Type B pancreatic cell (in vitro differentiated cells): ENCODE data around the gene PTPRO. TPM values are rescaled to one million over a fixed set of nuclear protein-coding genes. Genes with fewer than 3 reads are reported as not detected.

Source experiments
- DNase-seq: peaks from one replicate; pipeline ENCODE4 v3.0.0; 2021; ENCODE audit warnings: mixed read lengths; ENCODE audit not compliant: unreplicated experiment; ENCODE audit errors: extremely low spot score
- H3K27ac Mint-ChIP-seq: 2 replicates; pipeline ENCODE4 v1.8.0; 2021; ENCODE audit warnings: mild to moderate bottlenecking, mixed read lengths
- H3K27me3 Mint-ChIP-seq: 2 replicates; pipeline ENCODE4 v1.8.0; 2021; ENCODE audit warnings: mixed read lengths
- H3K36me3 Mint-ChIP-seq: 2 replicates; pipeline ENCODE4 v1.8.0; 2021; ENCODE audit warnings: mixed read lengths
- H3K4me1 Mint-ChIP-seq: one replicate; pipeline ENCODE4 v1.8.0; 2021; ENCODE audit warnings: mixed read lengths; ENCODE audit not compliant: unreplicated experiment
- H3K4me3 Mint-ChIP-seq: 2 replicates; pipeline ENCODE4 v1.8.0; 2021; ENCODE audit warnings: mild to moderate bottlenecking, mixed read lengths
- H3K9me3 Mint-ChIP-seq: 2 replicates; pipeline ENCODE4 v1.8.0; 2021; ENCODE audit warnings: mixed read lengths
- total RNA-seq: library from RNA; stranded (reverse); gene quantifications from 2 replicates; pipeline ENCODE4 v1.2.1, GENCODE V29; 2021; ENCODE audit warnings: low replicate concordance
- TF ChIP-seq, protein P1 (sequence below): fragments of 200-600 bp; sonication (generic); conservative IDR thresholded peaks from 2 replicates; pipeline ENCODE4 v1.5.0; 2021; ENCODE audit warnings: antibody characterized with exemption, mild to moderate bottlenecking

The PTPRO gene
- total RNA-seq, 1 donor from 2014 or later: 7.8 TPM

DNA sequence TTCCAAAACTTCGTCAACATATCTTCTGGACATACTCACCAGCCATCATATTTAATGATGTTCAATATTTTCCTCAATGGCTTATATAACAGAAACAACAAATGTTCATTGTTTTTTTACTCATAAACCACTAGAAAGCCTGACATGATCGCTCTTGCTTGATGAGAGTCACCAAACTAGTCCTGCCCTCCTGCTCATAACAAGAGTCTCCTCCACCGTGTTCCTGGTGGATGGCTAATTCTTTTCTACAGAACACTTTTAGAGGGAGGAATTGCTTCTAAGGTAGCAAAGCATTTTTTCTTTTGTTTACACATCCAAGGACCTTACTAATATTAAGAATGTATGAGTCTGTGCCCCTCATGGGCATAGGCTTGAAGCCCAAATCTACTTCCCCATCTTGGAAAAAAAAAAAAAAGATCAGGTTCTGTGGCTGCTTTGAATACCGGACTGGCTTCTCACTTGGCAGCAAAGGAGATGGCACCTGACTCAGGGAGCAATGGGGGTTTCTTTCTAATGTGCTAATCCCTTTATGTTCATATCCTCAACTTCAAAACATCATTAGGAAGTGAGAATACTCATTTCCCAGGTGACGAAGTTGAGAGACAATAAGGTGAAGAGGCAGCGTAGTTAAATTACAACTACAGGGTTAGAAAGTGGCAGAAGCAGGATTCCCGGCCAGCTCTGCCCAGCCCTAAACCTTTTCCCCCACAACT lies 278.1 kb downstream of the PTPRO start:
- Mint-ChIP-seq H3K27me3 (no peaks in the 10 kb centered on the region), H3K4me1 (peaks cover 12% of the 10 kb centered on the region), H3K4me3 (no peak overlapping the region), H3K36me3 (peaks cover 7% of the 10 kb centered on the region), H3K27ac (no peak overlapping the region), H3K9me3 (no peaks in the 10 kb centered on the region)
- no peak for DNase-seq
- TF ChIP-seq, protein P1, sequence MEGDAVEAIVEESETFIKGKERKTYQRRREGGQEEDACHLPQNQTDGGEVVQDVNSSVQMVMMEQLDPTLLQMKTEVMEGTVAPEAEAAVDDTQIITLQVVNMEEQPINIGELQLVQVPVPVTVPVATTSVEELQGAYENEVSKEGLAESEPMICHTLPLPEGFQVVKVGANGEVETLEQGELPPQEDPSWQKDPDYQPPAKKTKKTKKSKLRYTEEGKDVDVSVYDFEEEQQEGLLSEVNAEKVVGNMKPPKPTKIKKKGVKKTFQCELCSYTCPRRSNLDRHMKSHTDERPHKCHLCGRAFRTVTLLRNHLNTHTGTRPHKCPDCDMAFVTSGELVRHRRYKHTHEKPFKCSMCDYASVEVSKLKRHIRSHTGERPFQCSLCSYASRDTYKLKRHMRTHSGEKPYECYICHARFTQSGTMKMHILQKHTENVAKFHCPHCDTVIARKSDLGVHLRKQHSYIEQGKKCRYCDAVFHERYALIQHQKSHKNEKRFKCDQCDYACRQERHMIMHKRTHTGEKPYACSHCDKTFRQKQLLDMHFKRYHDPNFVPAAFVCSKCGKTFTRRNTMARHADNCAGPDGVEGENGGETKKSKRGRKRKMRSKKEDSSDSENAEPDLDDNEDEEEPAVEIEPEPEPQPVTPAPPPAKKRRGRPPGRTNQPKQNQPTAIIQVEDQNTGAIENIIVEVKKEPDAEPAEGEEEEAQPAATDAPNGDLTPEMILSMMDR: no peak

- Mint-ChIP-seq H3K9me3 (no peaks in the 10 kb centered on the region), H3K27me3 (no peaks in the 10 kb centered on the region), H3K4me1 (peaks cover 12% of the 10 kb centered on the region), H3K36me3 (peaks cover 7% of the 10 kb centered on the region), H3K27ac (no peak overlapping the region), H3K4me3 (no peak overlapping the region)
- TF ChIP-seq, protein P1: no peak
- no peak for DNase-seq
Observed at GRCh38 chr12:15601210-15601800, 279.0 kb downstream of the PTPRO start.

DNA sequence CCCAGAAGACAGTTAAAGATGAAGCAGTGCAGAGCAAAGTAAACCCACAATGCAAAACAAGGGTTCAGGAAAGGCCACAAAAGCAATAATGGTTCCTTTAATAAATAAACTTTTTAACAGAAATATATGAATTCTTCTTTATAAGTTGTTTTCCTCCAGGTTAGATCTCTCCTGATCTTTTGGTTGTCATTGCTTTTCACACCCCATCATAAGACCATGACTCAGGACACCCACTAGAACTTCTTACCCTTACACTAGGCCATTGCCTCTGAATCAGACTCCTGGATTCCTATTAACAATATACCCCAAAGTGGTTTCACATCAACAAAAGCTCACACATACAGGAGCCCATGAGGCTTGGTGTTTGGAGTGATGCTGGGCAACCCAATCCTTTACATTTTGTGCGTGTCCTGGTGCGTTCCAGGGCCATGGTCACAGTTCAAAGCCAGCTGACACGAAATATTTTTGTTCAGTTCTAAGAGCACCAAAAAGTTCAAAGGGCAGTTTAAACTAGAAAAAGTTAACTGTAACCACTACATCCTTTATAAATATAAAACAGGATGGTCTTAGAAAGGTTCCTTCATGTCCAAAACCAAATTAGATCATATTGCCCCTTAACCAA lies 279.9 kb downstream of the PTPRO start:
- no peak for DNase-seq
- H3K4me3 Mint-ChIP-seq: no peak overlapping the region
- TF ChIP-seq, protein P1: no peak
- peaks cover 12% of the 10 kb centered on the region for H3K4me1 Mint-ChIP-seq
- peaks cover 4% of the 10 kb centered on the region for H3K36me3 Mint-ChIP-seq
- H3K27me3 Mint-ChIP-seq: no peaks in the 10 kb centered on the region
- no peaks in the 10 kb centered on the region for H3K9me3 Mint-ChIP-seq
- H3K27ac Mint-ChIP-seq: no peak overlapping the region

DNA sequence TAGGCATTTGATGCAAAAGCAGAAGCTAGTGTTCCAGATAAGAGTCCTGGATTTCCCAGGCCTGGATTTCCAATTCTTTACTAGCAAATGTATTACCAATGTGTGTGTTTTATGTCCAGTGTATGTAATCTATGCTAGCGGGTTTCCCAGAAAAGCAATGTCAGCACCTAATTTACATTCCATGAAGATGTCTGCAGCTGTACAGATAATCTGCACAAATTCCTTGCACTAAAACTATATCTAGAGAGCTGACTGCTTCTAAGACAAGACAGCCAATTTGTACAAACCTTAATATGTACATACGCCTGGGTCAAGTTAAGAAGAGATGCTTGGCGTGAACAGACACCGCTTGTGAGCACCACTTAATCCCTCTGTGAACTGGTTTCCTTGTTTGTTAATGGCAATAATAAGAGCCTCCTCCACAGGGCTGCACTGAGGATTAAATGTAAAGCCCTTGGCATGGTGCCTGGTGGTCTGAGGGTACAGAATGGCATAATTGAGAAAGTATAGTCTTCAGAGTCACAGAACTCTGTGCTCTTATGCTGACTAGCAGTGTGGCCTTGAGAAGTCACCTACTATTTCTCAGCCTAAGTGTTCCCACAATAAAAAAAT lies 281.3 kb downstream of the PTPRO start:
- H3K36me3 Mint-ChIP-seq: no peaks in the 10 kb centered on the region
- TF ChIP-seq, protein P1: no peak
- DNase-seq: no peak
- H3K4me3 Mint-ChIP-seq: no peak overlapping the region
- no peaks in the 10 kb centered on the region for H3K9me3 Mint-ChIP-seq
- no peaks in the 10 kb centered on the region for H3K27me3 Mint-ChIP-seq
- no peak overlapping the region for H3K27ac Mint-ChIP-seq
- peaks cover 12% of the 10 kb centered on the region for H3K4me1 Mint-ChIP-seq

DNA sequence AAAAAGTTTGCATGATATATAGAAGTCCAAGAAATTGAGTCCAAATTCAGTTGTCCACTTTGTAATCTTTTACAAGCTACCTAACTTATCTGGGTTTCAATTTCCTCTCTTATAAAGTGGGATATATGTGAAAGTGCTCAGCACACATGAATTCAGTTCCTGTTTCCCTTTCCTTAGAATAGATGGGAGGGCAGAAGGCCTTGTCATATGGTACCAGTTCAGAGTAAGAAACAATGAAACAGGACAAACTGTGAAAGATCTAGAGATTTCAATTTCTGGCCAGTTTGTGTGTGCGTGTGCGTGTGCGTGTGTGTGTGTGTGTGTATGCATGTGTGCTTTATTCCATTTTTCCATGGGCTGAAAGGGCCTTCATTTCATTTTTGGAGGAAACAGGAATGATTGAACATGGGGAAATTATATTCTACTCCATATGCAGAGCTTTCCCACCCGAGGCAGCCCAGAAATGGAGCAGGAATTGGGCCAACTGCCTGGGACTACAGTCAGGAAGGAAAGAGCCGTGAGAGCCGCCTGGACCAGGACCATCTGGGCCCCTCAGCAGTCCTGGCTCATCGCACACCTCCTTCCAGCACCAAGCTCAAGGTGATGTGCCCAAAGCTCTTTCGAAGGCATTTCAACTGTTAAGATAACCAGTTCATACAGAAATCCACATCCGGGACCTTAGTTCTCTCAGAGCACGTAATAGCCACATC lies 283.7 kb downstream of the PTPRO start:
- Mint-ChIP-seq H3K27ac (no peak overlapping the region), H3K36me3 (no peaks in the 10 kb centered on the region), H3K4me1 (peaks cover 4% of the 10 kb centered on the region), H3K9me3 (no peaks in the 10 kb centered on the region), H3K27me3 (no peaks in the 10 kb centered on the region), H3K4me3 (no peak overlapping the region)
- no peak for DNase-seq
- TF ChIP-seq, protein P1: no peak
